ENCODE results near the gene FOXG1.

- TF ChIP-seq, protein P1, sequence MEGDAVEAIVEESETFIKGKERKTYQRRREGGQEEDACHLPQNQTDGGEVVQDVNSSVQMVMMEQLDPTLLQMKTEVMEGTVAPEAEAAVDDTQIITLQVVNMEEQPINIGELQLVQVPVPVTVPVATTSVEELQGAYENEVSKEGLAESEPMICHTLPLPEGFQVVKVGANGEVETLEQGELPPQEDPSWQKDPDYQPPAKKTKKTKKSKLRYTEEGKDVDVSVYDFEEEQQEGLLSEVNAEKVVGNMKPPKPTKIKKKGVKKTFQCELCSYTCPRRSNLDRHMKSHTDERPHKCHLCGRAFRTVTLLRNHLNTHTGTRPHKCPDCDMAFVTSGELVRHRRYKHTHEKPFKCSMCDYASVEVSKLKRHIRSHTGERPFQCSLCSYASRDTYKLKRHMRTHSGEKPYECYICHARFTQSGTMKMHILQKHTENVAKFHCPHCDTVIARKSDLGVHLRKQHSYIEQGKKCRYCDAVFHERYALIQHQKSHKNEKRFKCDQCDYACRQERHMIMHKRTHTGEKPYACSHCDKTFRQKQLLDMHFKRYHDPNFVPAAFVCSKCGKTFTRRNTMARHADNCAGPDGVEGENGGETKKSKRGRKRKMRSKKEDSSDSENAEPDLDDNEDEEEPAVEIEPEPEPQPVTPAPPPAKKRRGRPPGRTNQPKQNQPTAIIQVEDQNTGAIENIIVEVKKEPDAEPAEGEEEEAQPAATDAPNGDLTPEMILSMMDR (IDR thresholded peaks at IDR 0.05; ENCODE audit: low read depth, low read length), result no peak
- TF ChIP-seq POLR2A (IDR thresholded peaks at IDR 0.05; ENCODE audit: extremely low read depth, insufficient read length), result no peak
Measured at GRCh38 chr14:28746247-28746646, 20.3 kb upstream of the FOXG1 start.

Measured in NB4 (cell line).